A549 (cell line): ENCODE results near the gene CLSTN2. TPM values are rescaled to one million over a fixed set of nuclear protein-coding genes. Genes with fewer than 3 reads are reported as not detected.

ENCODE experiments used
- ATAC-seq, 2 experiments: fragments of 200-7000 bp in 1 of 2; fragments of >200 bp in 1 of 2; cut with Nextera tagmentation in 1 of 2; cut with Tn5 transposase in 1 of 2; 3 replicates each; pipeline versions ENCODE4 v1.8.0 to v1.9.1; 2018 to 2020; ENCODE audit warnings: mild to moderate bottlenecking in 1 of 2, moderate library complexity in 1 of 2
- CTCF ChIA-PET: fragments of 300-600 bp; sonication (Branson Sonifier 250); formaldehyde crosslinking; extraction: SDS; loops from one replicate; lab custom pipeline; 2021; ENCODE audit warnings: antibody characterized with exemption, inconsistent platforms; lab: Yijun Ruan, JAX
- POLR2A ChIA-PET: fragments of 350-600 bp; formaldehyde crosslinking; extraction: SDS; loops from one replicate; lab custom pipeline; 2021; ENCODE audit warnings: antibody characterized with exemption, inconsistent platforms; lab: Yijun Ruan, JAX
- DNase-seq, 2 experiments: peaks; one replicate each; pipeline versions ENCODE4 v3.0.0 to v3.0.0-alpha.2; 2011 to 2016; ENCODE audit warnings: low read depth in 1 of 2, low spot score in 1 of 2
- FAIRE-seq: peaks from 2 replicates; lab custom pipeline; 2011; peaks lifted over from hg19 to GRCh38; lab: Jason Lieb, UNC
- H3K27ac ChIP-seq, 2 experiments: fragments of >200 bp; sonication (Bioruptor Twin); formaldehyde crosslinking; 3 replicates each; pipeline ENCODE4 v1.5.1; 2016 to 2017
- H3K4me1 ChIP-seq: fragments of >200 bp; sonication (Bioruptor Twin); formaldehyde crosslinking; 3 replicates; pipeline ENCODE4 v1.6.1; 2016
- H3K4me2 ChIP-seq: fragments of >200 bp; sonication (Bioruptor Twin); formaldehyde crosslinking; 3 replicates; pipeline ENCODE4 v1.6.1; 2016
- H3K4me3 ChIP-seq: fragments of >200 bp; sonication (Bioruptor Twin); formaldehyde crosslinking; 3 replicates; pipeline ENCODE4 v1.5.1; 2016
- H3K9me3 ChIP-seq: fragments of >200 bp; sonication (Bioruptor Twin); formaldehyde crosslinking; 3 replicates; pipeline ENCODE4 v1.6.1; 2016
- ATOH8 ChIP-seq: fragments of 250-450 bp; sonication (Bioruptor Pico); IDR thresholded peaks from 2 replicates; pipeline ENCODE4 v1.5.0; 2020; ENCODE audit warnings: low read depth, mild to moderate bottlenecking, moderate library complexity
- EHF ChIP-seq: fragments of 250-450 bp; sonication (Bioruptor Pico); IDR thresholded peaks from 2 replicates; pipeline ENCODE4 v1.5.0; 2020; ENCODE audit warnings: mild to moderate bottlenecking
- EHMT2 ChIP-seq: fragments of 200-600 bp; sonication (generic); IDR thresholded peaks from 2 replicates; pipeline ENCODE4 v1.6.1; 2016; ENCODE audit warnings: antibody characterized with exemption, low read depth, mild to moderate bottlenecking, moderate library complexity
- FOSL2 ChIP-seq, 2 experiments: fragments of 450-650 bp in 1 of 2; fragments of >200 bp in 1 of 2; sonication (Bioruptor Twin) in 1 of 2; formaldehyde crosslinking; IDR thresholded peaks; 2 replicates each; pipeline versions ENCODE4 v1.5.0 to v1.6.1; 2016 to 2020; ENCODE audit warnings: mild to moderate bottlenecking in 1 of 2, moderate library complexity in 1 of 2
- FOXS1 ChIP-seq: fragments of 250-450 bp; sonication (Bioruptor Pico); IDR thresholded peaks from 2 replicates; pipeline ENCODE4 v1.5.0; 2020; ENCODE audit warnings: mild to moderate bottlenecking, moderate library complexity
- GATA3 ChIP-seq: IDR thresholded peaks from 2 replicates; pipeline ENCODE4 v1.6.1; 2012; ENCODE audit warnings: borderline replicate concordance
- HMGXB4 ChIP-seq: fragments of 250-450 bp; sonication (Bioruptor Pico); IDR thresholded peaks from 2 replicates; pipeline ENCODE4 v1.5.0; 2021; ENCODE audit warnings: mild to moderate bottlenecking, moderate library complexity, borderline replicate concordance
- HOXA7 ChIP-seq: fragments of 250-450 bp; sonication (Bioruptor Pico); IDR thresholded peaks from 2 replicates; pipeline ENCODE4 v1.5.0; 2020; ENCODE audit warnings: mild to moderate bottlenecking, moderate library complexity
- HOXB13 ChIP-seq: fragments of 250-450 bp; sonication (Bioruptor Pico); IDR thresholded peaks from 2 replicates; pipeline ENCODE4 v1.5.0; 2020; ENCODE audit warnings: low read depth, mild to moderate bottlenecking, moderate library complexity
- KDM5A ChIP-seq: fragments of 200-600 bp; sonication (generic); IDR thresholded peaks from 2 replicates; pipeline ENCODE4 v1.6.1; 2016; ENCODE audit warnings: antibody characterized with exemption, mild to moderate bottlenecking
- MAX ChIP-seq: IDR thresholded peaks from 2 replicates; pipeline ENCODE4 v1.6.1; 2012
- MYC ChIP-seq: IDR thresholded peaks from 2 replicates; pipeline ENCODE4 v1.6.1; 2012; ENCODE audit warnings: mild to moderate bottlenecking, inconsistent platforms, low read length, improper control_type of control experiment, borderline replicate concordance
- NPAS2 ChIP-seq: fragments of 250-450 bp; sonication (Bioruptor Pico); IDR thresholded peaks from 2 replicates; pipeline ENCODE4 v1.8.0; 2022; ENCODE audit warnings: mild to moderate bottlenecking, moderate library complexity, borderline replicate concordance
- NR3C1 ChIP-seq: fragments of >200 bp; sonication (Bioruptor Twin); formaldehyde crosslinking; IDR thresholded peaks from 3 replicates; pipeline ENCODE4 v1.6.1; 2017
- POLR2AphosphoS2 ChIP-seq: conservative IDR thresholded peaks from 2 replicates; pipeline ENCODE4 v1.6.1; 2012; ENCODE audit warnings: low read length, improper control_type of control experiment, inconsistent platforms
- RARB ChIP-seq: fragments of 250-450 bp; sonication (Bioruptor Pico); IDR thresholded peaks from 2 replicates; pipeline ENCODE4 v1.8.0; 2021; ENCODE audit warnings: mild to moderate bottlenecking, moderate library complexity
- RFX5 ChIP-seq: fragments of 450-650 bp; IDR thresholded peaks from 2 replicates; pipeline ENCODE4 v1.7.1; 2014; ENCODE audit warnings: antibody characterized with exemption, mild to moderate bottlenecking, moderate library complexity
- TP53 ChIP-seq: fragments of 250-450 bp; sonication (Bioruptor Pico); IDR thresholded peaks from 2 replicates; pipeline ENCODE4 v1.5.0; 2021; ENCODE audit warnings: mild to moderate bottlenecking, moderate library complexity
- ZNF302 ChIP-seq: fragments of 250-450 bp; sonication (Bioruptor Pico); IDR thresholded peaks from 2 replicates; pipeline ENCODE4 v1.9.0; 2021; ENCODE audit warnings: inconsistent platforms, mild to moderate bottlenecking, moderate library complexity
- ZSCAN20 ChIP-seq: fragments of 250-450 bp; sonication (Bioruptor Pico); IDR thresholded peaks from 2 replicates; pipeline ENCODE4 v1.8.0; 2022; ENCODE audit warnings: mild to moderate bottlenecking, moderate library complexity
- WGBS: methylation state at CpG from one replicate; pipeline ENCODE4 v1.1.6; 2017; ENCODE audit errors: missing lambda C conversion rate; 5-methylcytosine and 5-hydroxymethylcytosine counted together
- polyA plus RNA-seq, 4 experiments: library from polyadenylated mRNA; depleted of rRNA in 3 of 4; stranded (reverse); fragments of >200 nt; fragmentation: RNase III in 1 of 4; extraction: RNeasy Plus Mini Kit Qiagen cat#74134 plus additional on column Dnase treatment in 1 of 4; gene quantifications; 2 replicates in 3 of 4; 3 replicates in 1 of 4; pipeline ENCODE4 v1.2.3, GENCODE V29; 2011 to 2017
- TF ChIP-seq, protein P1 (sequence below): IDR thresholded peaks from 2 replicates; pipeline ENCODE4 v1.6.1; 2012; ENCODE audit warnings: low read depth, borderline replicate concordance
- TF ChIP-seq, protein P2 (sequence below): fragments of >200 bp; sonication (Bioruptor Twin); formaldehyde crosslinking; IDR thresholded peaks from 3 replicates; pipeline ENCODE4 v1.5.1; 2016

CLSTN2 gene
- polyA plus RNA-seq, 2 of the 4 experiments (the other 2 are of a cell fraction), result 0.03 to 0.04 TPM

- TF ChIP-seq ZNF302 (no peak), HMGXB4 (CRISPR knock-in tag) (no peak), NPAS2 (CRISPR knock-in tag) (no peak), FOXS1 (no peak), RARB (no peak), MAX (no peak), ZSCAN20 (no peak), FOSL2 (IDR thresholded peaks at IDR 0.05) (no peak), FOSL2 (CRISPR knock-in tag; IDR thresholded peaks at IDR 0.05) (no peak), POLR2AphosphoS2 (no peak)
- TF ChIP-seq, protein P1, sequence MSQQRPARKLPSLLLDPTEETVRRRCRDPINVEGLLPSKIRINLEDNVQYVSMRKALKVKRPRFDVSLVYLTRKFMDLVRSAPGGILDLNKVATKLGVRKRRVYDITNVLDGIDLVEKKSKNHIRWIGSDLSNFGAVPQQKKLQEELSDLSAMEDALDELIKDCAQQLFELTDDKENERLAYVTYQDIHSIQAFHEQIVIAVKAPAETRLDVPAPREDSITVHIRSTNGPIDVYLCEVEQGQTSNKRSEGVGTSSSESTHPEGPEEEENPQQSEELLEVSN, result no peak
- TF ChIP-seq, protein P2, sequence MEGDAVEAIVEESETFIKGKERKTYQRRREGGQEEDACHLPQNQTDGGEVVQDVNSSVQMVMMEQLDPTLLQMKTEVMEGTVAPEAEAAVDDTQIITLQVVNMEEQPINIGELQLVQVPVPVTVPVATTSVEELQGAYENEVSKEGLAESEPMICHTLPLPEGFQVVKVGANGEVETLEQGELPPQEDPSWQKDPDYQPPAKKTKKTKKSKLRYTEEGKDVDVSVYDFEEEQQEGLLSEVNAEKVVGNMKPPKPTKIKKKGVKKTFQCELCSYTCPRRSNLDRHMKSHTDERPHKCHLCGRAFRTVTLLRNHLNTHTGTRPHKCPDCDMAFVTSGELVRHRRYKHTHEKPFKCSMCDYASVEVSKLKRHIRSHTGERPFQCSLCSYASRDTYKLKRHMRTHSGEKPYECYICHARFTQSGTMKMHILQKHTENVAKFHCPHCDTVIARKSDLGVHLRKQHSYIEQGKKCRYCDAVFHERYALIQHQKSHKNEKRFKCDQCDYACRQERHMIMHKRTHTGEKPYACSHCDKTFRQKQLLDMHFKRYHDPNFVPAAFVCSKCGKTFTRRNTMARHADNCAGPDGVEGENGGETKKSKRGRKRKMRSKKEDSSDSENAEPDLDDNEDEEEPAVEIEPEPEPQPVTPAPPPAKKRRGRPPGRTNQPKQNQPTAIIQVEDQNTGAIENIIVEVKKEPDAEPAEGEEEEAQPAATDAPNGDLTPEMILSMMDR, result no peak
- CTCF ChIA-PET, result no interaction called here
- no peak for DNase-seq
- no peak overlapping the region for H3K4me3 ChIP-seq
- no peak for ATAC-seq
- WGBS, result 75% methylated on average over 2 of the region's 4 CpGs
- H3K4me1 ChIP-seq, result peaks cover 7% of the 10 kb centered on the region; the same call in 1 of the 3 replicates
- H3K4me2 ChIP-seq, result no peak overlapping the region
- FAIRE-seq, result no peak
- POLR2A ChIA-PET, result no interaction called here
- H3K27ac ChIP-seq, result no peak overlapping the region
- no peaks in the 10 kb centered on the region for H3K9me3 ChIP-seq
Observed at GRCh38 chr3:140436421-140436820, 501.4 kb downstream of the CLSTN2 start.

DNA sequence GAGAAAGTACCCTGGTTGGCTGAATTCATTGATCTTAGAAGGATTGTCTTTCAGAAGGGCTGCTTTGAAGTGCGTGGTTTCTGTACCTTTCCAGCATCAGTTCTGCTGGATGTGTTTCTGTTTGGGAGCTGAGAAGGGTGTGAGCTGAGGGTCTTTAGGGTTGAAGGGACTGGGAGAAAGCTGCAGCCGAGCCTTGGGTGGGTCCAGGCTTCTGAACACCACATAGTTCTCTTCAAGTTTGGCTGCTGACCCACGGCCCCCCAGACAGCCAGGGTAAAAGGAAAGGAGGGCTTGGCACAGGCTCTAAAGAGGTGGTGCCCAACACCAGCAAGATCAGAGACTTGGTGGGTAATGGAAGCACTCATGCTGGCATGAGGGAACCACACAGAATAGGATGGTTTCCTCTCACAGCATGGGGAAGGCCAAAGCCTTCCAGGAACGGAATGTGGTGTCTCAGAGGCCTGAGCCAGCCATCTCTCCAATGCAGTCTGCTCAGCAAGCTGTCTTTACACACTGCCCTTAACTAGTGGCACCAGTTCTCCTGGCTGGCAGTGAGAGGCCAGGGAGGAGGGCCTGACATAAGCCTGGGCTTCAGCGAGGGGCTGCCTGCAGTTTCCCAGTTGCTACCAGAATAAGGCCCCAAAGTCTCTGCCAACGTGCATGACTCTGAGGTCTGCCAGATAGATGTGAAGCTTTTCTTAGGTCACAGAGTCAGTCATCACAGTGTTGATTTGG is 503.9 kb downstream of the CLSTN2 start:
- Histone ChIP-seq H3K4me3 (no peak overlapping the region), H3K27ac (no peak overlapping the region), H3K4me1 (peaks cover 8% of the 10 kb centered on the region; the same call in 1 of the 3 replicates), H3K9me3 (no peaks in the 10 kb centered on the region), H3K4me2 (no peak overlapping the region)
- FAIRE-seq (no peak), DNase-seq (no peak), ATAC-seq (no peak)
- 49% methylated on average over 3 of the region's 6 CpGs for WGBS
- TF ChIP-seq, protein P1, result no peak
- TF ChIP-seq ATOH8, result no peak
- no peak for TF ChIP-seq KDM5A
- no peak for TF ChIP-seq FOXS1
- no peak for TF ChIP-seq EHF (CRISPR knock-in tag)
- TF ChIP-seq HOXB13 (CRISPR knock-in tag), result no peak
- no peak for TF ChIP-seq EHMT2
- no peak for TF ChIP-seq MYC
- no peak for TF ChIP-seq GATA3
- TF ChIP-seq NR3C1, result no peak
- no peak for TF ChIP-seq TP53 (CRISPR knock-in tag)
- TF ChIP-seq RFX5, result no peak
- TF ChIP-seq HOXA7 (CRISPR knock-in tag), result no peak
- ChIA-PET POLR2A (no interaction called here), CTCF (no interaction called here)
